ENCODE data around the gene ICOS.

- no peak for TF ChIP-seq CTCF (IDR thresholded peaks at IDR 0.05)
- no peak for TF ChIP-seq POLR2A (IDR thresholded peaks at IDR 0.05)
Observed at GRCh38 chr2:203918264-203918663, 18.3 kb upstream of the ICOS start.
